Measurements from ENCODE around the gene BCOR.
A peak's percentile ranks its signal among the peaks of the same experiment; 100 is the strongest.

The BCOR gene

GRCh38 chrX:40006106-40007017, 91.4 kb downstream of the BCOR start:
- DNase-seq (ENCODE audit: insufficient read length, low spot score) (no peak), FAIRE-seq (peak; percentile 83)
- TF ChIP-seq POLR2A (IDR thresholded peaks at IDR 0.05; ENCODE audit: low read depth, low read length) = no peak
- TF ChIP-seq POLR2AphosphoS5 (IDR thresholded peaks at IDR 0.05; ENCODE audit: low read depth, low read length) = no peak
- no peak for TF ChIP-seq PAX5 (IDR thresholded peaks at IDR 0.05; ENCODE audit: insufficient read depth, low read length, severe bottlenecking)
- no peak for TF ChIP-seq TAF1 (IDR thresholded peaks at IDR 0.05; ENCODE audit: low read depth, low read length)
- TF ChIP-seq SPI1 (IDR thresholded peaks at IDR 0.05; ENCODE audit: low read depth, low read length) = no peak
- no peak for TF ChIP-seq POU2F2 (IDR thresholded peaks at IDR 0.05; ENCODE audit: low read depth, low read length)

- TF ChIP-seq POLR2A (IDR thresholded peaks at IDR 0.05; ENCODE audit: low read depth, low read length) (no peak), PAX5 (IDR thresholded peaks at IDR 0.05; ENCODE audit: insufficient read depth, low read length, severe bottlenecking) (no peak), POU2F2 (IDR thresholded peaks at IDR 0.05; ENCODE audit: low read depth, low read length) (no peak), POLR2AphosphoS5 (IDR thresholded peaks at IDR 0.05; ENCODE audit: low read depth, low read length) (no peak), TAF1 (IDR thresholded peaks at IDR 0.05; ENCODE audit: low read depth, low read length) (no peak), SPI1 (IDR thresholded peaks at IDR 0.05; ENCODE audit: low read depth, low read length) (no peak)
- DNase-seq (ENCODE audit: insufficient read length, low spot score) (no peak), FAIRE-seq (peak; percentile 80)
Measured at GRCh38 chrX:40005292-40006011, 92.3 kb downstream of the BCOR start.

GRCh38 chrX:40004921-40005291, 92.9 kb downstream of the BCOR start:
- FAIRE-seq (no peak), DNase-seq (ENCODE audit: insufficient read length, low spot score) (no peak)
- TF ChIP-seq SPI1 (IDR thresholded peaks at IDR 0.05; ENCODE audit: low read depth, low read length) = no peak
- TF ChIP-seq POLR2A (IDR thresholded peaks at IDR 0.05; ENCODE audit: low read depth, low read length) = no peak
- TF ChIP-seq PAX5 (IDR thresholded peaks at IDR 0.05; ENCODE audit: insufficient read depth, low read length, severe bottlenecking) = no peak
- TF ChIP-seq POU2F2 (IDR thresholded peaks at IDR 0.05; ENCODE audit: low read depth, low read length) = no peak
- no peak for TF ChIP-seq TAF1 (IDR thresholded peaks at IDR 0.05; ENCODE audit: low read depth, low read length)
- no peak for TF ChIP-seq POLR2AphosphoS5 (IDR thresholded peaks at IDR 0.05; ENCODE audit: low read depth, low read length)

GRCh38 chrX:40004246-40004535, 93.6 kb downstream of the BCOR start:
- FAIRE-seq (no peak), DNase-seq (ENCODE audit: insufficient read length, low spot score) (no peak)
- TF ChIP-seq TAF1 (IDR thresholded peaks at IDR 0.05; ENCODE audit: low read depth, low read length) (no peak), SPI1 (IDR thresholded peaks at IDR 0.05; ENCODE audit: low read depth, low read length) (no peak), POLR2AphosphoS5 (IDR thresholded peaks at IDR 0.05; ENCODE audit: low read depth, low read length) (no peak), POU2F2 (IDR thresholded peaks at IDR 0.05; ENCODE audit: low read depth, low read length) (no peak), POLR2A (IDR thresholded peaks at IDR 0.05; ENCODE audit: low read depth, low read length) (no peak), PAX5 (IDR thresholded peaks at IDR 0.05; ENCODE audit: insufficient read depth, low read length, severe bottlenecking) (no peak)

- no peak for DNase-seq (ENCODE audit: insufficient read length, low spot score)
- no peak for TF ChIP-seq TAF1 (IDR thresholded peaks at IDR 0.05; ENCODE audit: low read depth, low read length)
- TF ChIP-seq PAX5 (IDR thresholded peaks at IDR 0.05; ENCODE audit: insufficient read depth, low read length, severe bottlenecking) = no peak
- TF ChIP-seq POLR2AphosphoS5 (IDR thresholded peaks at IDR 0.05; ENCODE audit: low read depth, low read length) = no peak
- TF ChIP-seq SPI1 (IDR thresholded peaks at IDR 0.05; ENCODE audit: low read depth, low read length) = no peak
- TF ChIP-seq POLR2A (IDR thresholded peaks at IDR 0.05; ENCODE audit: low read depth, low read length) = no peak
- TF ChIP-seq POU2F2 (IDR thresholded peaks at IDR 0.05; ENCODE audit: low read depth, low read length) = no peak
- no peak for FAIRE-seq
Measured at GRCh38 chrX:40003428-40004245, 94.1 kb downstream of the BCOR start.

- FAIRE-seq (no peak), DNase-seq (ENCODE audit: insufficient read length, low spot score) (no peak)
- TF ChIP-seq POU2F2 (IDR thresholded peaks at IDR 0.05; ENCODE audit: low read depth, low read length) = no peak
- no peak for TF ChIP-seq TAF1 (IDR thresholded peaks at IDR 0.05; ENCODE audit: low read depth, low read length)
Measured at GRCh38 chrX:40003071-40003427, 94.7 kb downstream of the BCOR start.

All from GM12891 (cell line).